PFSK-1 (cell line): ENCODE results near the gene SAP130.

Experiments used
- FOXP2 ChIP-seq: optimal IDR thresholded peaks from 2 replicates; pipeline ENCODE3; 2011; ENCODE audit warnings: borderline replicate concordance, control low read depth, inconsistent platforms; ENCODE audit not compliant: insufficient read depth; ENCODE audit errors: extremely low read length, extremely low read depth
- POLR2AphosphoS5 ChIP-seq: IDR thresholded peaks from 2 replicates; pipeline ENCODE4 v1.6.1; 2012; ENCODE audit warnings: low read depth, mild to moderate bottlenecking, control low read depth, low read length, moderate library complexity
- REST ChIP-seq, 2 experiments: IDR thresholded peaks; 2 replicates each; pipeline versions ENCODE4 v1.6.1 to v1.8.0; 2011 to 2012; ENCODE audit warnings: low read depth in 2 of 2, low read length in 2 of 2, control low read depth in 1 of 2, inconsistent platforms in 1 of 2, mild to moderate bottlenecking in 1 of 2, moderate library complexity in 1 of 2; ENCODE audit not compliant: insufficient read depth in 1 of 2
- SIN3A ChIP-seq: IDR thresholded peaks from 2 replicates; pipeline ENCODE4 v1.6.1; 2012; ENCODE audit warnings: mild to moderate bottlenecking, low read length, moderate library complexity, borderline replicate concordance; ENCODE audit not compliant: insufficient read depth
- TAF1 ChIP-seq: IDR thresholded peaks from 2 replicates; pipeline ENCODE4 v1.6.1; 2012; ENCODE audit warnings: low read length, control low read depth, borderline replicate concordance; ENCODE audit not compliant: insufficient read depth

Gene SAP130

GRCh38 chr2:127986548-127987079 is 41.2 kb downstream of the SAP130 start:
- TF ChIP-seq TAF1 (no peak), POLR2AphosphoS5 (no peak), SIN3A (no peak), REST (IDR thresholded peaks at IDR 0.05; ENCODE audit: insufficient read depth in 1 of 2, low read depth in 2 of 2, low read length in 2 of 2) (no peak), FOXP2 (no peak)

GRCh38 chr2:127985735-127986134 is 42.1 kb downstream of the SAP130 start:
- TF ChIP-seq TAF1 (no peak), REST (IDR thresholded peaks at IDR 0.05; ENCODE audit: insufficient read depth in 1 of 2, low read depth in 2 of 2, low read length in 2 of 2) (no peak), FOXP2 (no peak), POLR2AphosphoS5 (no peak), SIN3A (no peak)

- TF ChIP-seq POLR2AphosphoS5 (no peak), FOXP2 (no peak), SIN3A (no peak), REST (IDR thresholded peaks at IDR 0.05; ENCODE audit: insufficient read depth in 1 of 2, low read depth in 2 of 2, low read length in 2 of 2) (no peak), TAF1 (no peak)
These were observed 42.7 kb downstream of the SAP130 start for GRCh38 chr2:127985026-127985734.

- no peak for TF ChIP-seq POLR2AphosphoS5
- no peak for TF ChIP-seq REST (IDR thresholded peaks at IDR 0.05; ENCODE audit: insufficient read depth in 1 of 2, low read depth in 2 of 2, low read length in 2 of 2)
- TF ChIP-seq FOXP2, result no peak
- TF ChIP-seq SIN3A, result no peak
- no peak for TF ChIP-seq TAF1
These were observed 43.3 kb downstream of the SAP130 start for GRCh38 chr2:127984551-127984950.
